KMS-11 (cell line): ENCODE data around the gene CELF1.

Experiments used
- H2AFZ ChIP-seq: fragments of 200-600 bp; sonication (generic); 2 replicates; pipeline ENCODE4 v1.6.1; 2016; ENCODE audit warnings: antibody characterized with exemption, mixed run types, low read depth
- H3K27ac ChIP-seq: fragments of 200-600 bp; sonication (generic); 2 replicates; pipeline ENCODE4 v1.6.1; 2016; ENCODE audit warnings: mild to moderate bottlenecking, mixed run types
- H3K27me3 ChIP-seq: fragments of 200-600 bp; sonication (generic); 2 replicates; pipeline ENCODE4 v1.6.1; 2017; ENCODE audit warnings: mild to moderate bottlenecking, low read depth, mixed run types, moderate library complexity; ENCODE audit not compliant: insufficient read depth
- H3K36me3 ChIP-seq: fragments of 200-600 bp; sonication (generic); 2 replicates; pipeline ENCODE4 v1.6.1; 2017; ENCODE audit warnings: mild to moderate bottlenecking, mixed run types; ENCODE audit not compliant: insufficient read depth
- H3K4me1 ChIP-seq: fragments of 200-600 bp; sonication (generic); 2 replicates; pipeline ENCODE4 v1.6.1; 2016; ENCODE audit warnings: mild to moderate bottlenecking, low read depth, mixed run types; ENCODE audit not compliant: poor library complexity, severe bottlenecking
- H3K4me2 ChIP-seq: fragments of 200-600 bp; sonication (generic); 2 replicates; pipeline ENCODE4 v1.7.0; 2016; ENCODE audit warnings: mild to moderate bottlenecking, mixed run types
- H3K4me3 ChIP-seq: fragments of 200-600 bp; sonication (generic); IDR thresholded peaks from 2 replicates; pipeline ENCODE4 v1.6.1; 2017; ENCODE audit warnings: low read depth, low read length, mixed read lengths; ENCODE audit not compliant: insufficient read depth
- H3K79me2 ChIP-seq: fragments of 200-600 bp; sonication (generic); 2 replicates; pipeline ENCODE4 v1.6.1; 2016; ENCODE audit warnings: low read depth, mixed run types; ENCODE audit not compliant: insufficient read depth
- H3K9ac ChIP-seq: fragments of 200-600 bp; sonication (generic); 2 replicates; pipeline ENCODE4 v1.6.1; 2016; ENCODE audit warnings: mild to moderate bottlenecking, mixed run types
- H4K20me1 ChIP-seq: fragments of 200-600 bp; sonication (generic); 2 replicates; pipeline ENCODE4 v1.6.1; 2016; ENCODE audit warnings: mild to moderate bottlenecking, mixed run types; ENCODE audit not compliant: insufficient read depth
- CTCF ChIP-seq: fragments of 200-600 bp; sonication (generic); conservative IDR thresholded peaks from 2 replicates; pipeline ENCODE4 v1.6.1; 2017; ENCODE audit warnings: low read depth, mild to moderate bottlenecking, antibody characterized with exemption, low read length, moderate library complexity, mixed read lengths

CELF1 gene

GRCh38 chr11:47489395-47489755 lies 63.6 kb downstream of the CELF1 start:
- Histone ChIP-seq H3K4me1 (peaks cover 8% of the 10 kb centered on the region), H2AFZ (no peak overlapping the region), H3K4me2 (no peak overlapping the region), H3K9ac (no peak overlapping the region), H3K36me3 (no peaks in the 10 kb centered on the region; the same call in 1 of the 2 replicates), H3K4me3 (no peak overlapping the region), H3K27me3 (no peaks in the 10 kb centered on the region), H3K27ac (no peak overlapping the region), H4K20me1 (no peaks in the 10 kb centered on the region), H3K79me2 (peaks cover 36% of the 10 kb centered on the region)
- no peak for TF ChIP-seq CTCF

GRCh38 chr11:47488674-47489394 lies 64.1 kb downstream of the CELF1 start:
- Histone ChIP-seq H3K9ac (no peak overlapping the region), H4K20me1 (no peaks in the 10 kb centered on the region), H3K27me3 (no peaks in the 10 kb centered on the region), H3K4me3 (no peak overlapping the region), H3K4me1 (peaks cover 4% of the 10 kb centered on the region), H3K27ac (no peak overlapping the region), H3K36me3 (no peaks in the 10 kb centered on the region; the same call in 1 of the 2 replicates), H3K4me2 (no peak overlapping the region), H3K79me2 (peaks cover 35% of the 10 kb centered on the region), H2AFZ (no peak overlapping the region)
- no peak for TF ChIP-seq CTCF

- Histone ChIP-seq H2AFZ (no peak overlapping the region), H3K9ac (no peak overlapping the region), H3K79me2 (peaks cover 35% of the 10 kb centered on the region), H3K4me1 (peaks cover 4% of the 10 kb centered on the region), H3K27ac (no peak overlapping the region), H3K36me3 (no peaks in the 10 kb centered on the region; the same call in 1 of the 2 replicates), H3K4me2 (no peak overlapping the region), H3K27me3 (no peaks in the 10 kb centered on the region), H3K4me3 (no peak overlapping the region), H4K20me1 (no peaks in the 10 kb centered on the region)
- no peak for TF ChIP-seq CTCF
These were observed 64.8 kb downstream of the CELF1 start for GRCh38 chr11:47488111-47488510.

- Histone ChIP-seq H3K4me3 (no peak overlapping the region), H3K36me3 (no peaks in the 10 kb centered on the region; the same call in 1 of the 2 replicates), H2AFZ (no peak overlapping the region), H3K4me1 (peaks cover 4% of the 10 kb centered on the region), H3K4me2 (no peak overlapping the region), H3K79me2 (peaks cover 35% of the 10 kb centered on the region), H3K9ac (no peak overlapping the region), H4K20me1 (no peaks in the 10 kb centered on the region), H3K27me3 (no peaks in the 10 kb centered on the region), H3K27ac (no peak overlapping the region)
- TF ChIP-seq CTCF: no peak
These were observed 65.5 kb downstream of the CELF1 start for GRCh38 chr11:47487421-47487820.
